MM.1S (cell line): ENCODE results near the gene GFRA1.

Source experiments
- DNase-seq: peaks from one replicate; pipeline ENCODE4 v3.0.0-alpha.2; 2015
- H2AFZ ChIP-seq: fragments of 300-600 bp; sonication (generic); 2 replicates; pipeline ENCODE4 v1.6.0; 2016; ENCODE audit warnings: antibody characterized with exemption, low read length
- H3F3A ChIP-seq: fragments of 300-600 bp; sonication (generic); 2 replicates; pipeline ENCODE4 v1.6.1; 2016; ENCODE audit warnings: mild to moderate bottlenecking, antibody characterized with exemption, low read length, moderate library complexity, mixed read lengths; ENCODE audit not compliant: insufficient read depth
- H3K27ac ChIP-seq: fragments of 300-600 bp; sonication (generic); 2 replicates; pipeline ENCODE4 v1.5.1; 2016; ENCODE audit warnings: mild to moderate bottlenecking, low read length
- H3K27me3 ChIP-seq: fragments of 300-600 bp; sonication (generic); replicated peaks from 2 replicates; pipeline ENCODE4 v1.6.0; 2016; ENCODE audit warnings: low read length; ENCODE audit not compliant: insufficient read depth
- H3K36me3 ChIP-seq: fragments of 300-600 bp; sonication (generic); replicated peaks from 2 replicates; pipeline ENCODE4 v1.6.1; 2016; ENCODE audit warnings: mild to moderate bottlenecking, low read length, mixed read lengths; ENCODE audit not compliant: insufficient read depth
- H3K4me1 ChIP-seq: fragments of 300-600 bp; sonication (generic); 2 replicates; pipeline ENCODE4 v1.6.1; 2016; ENCODE audit warnings: low read length, mixed read lengths
- H3K4me2 ChIP-seq: fragments of 300-600 bp; sonication (generic); 2 replicates; pipeline ENCODE4 v1.6.0; 2016; ENCODE audit warnings: low read depth, low read length
- H3K4me3 ChIP-seq: fragments of 300-600 bp; sonication (generic); 2 replicates; pipeline ENCODE4 v1.5.1; 2016; ENCODE audit warnings: low read length, mixed read lengths
- H3K79me2 ChIP-seq: fragments of 300-600 bp; sonication (generic); 2 replicates; pipeline ENCODE4 v1.6.1; 2016; ENCODE audit warnings: mixed run types, low read length, mixed read lengths
- H3K9ac ChIP-seq: fragments of 300-600 bp; sonication (generic); 2 replicates; pipeline ENCODE4 v1.6.1; 2016; ENCODE audit warnings: low read length, mixed read lengths
- H3K9me2 ChIP-seq: fragments of 300-600 bp; sonication (generic); replicated peaks from 2 replicates; pipeline ENCODE4 v1.6.1; 2016; ENCODE audit warnings: mild to moderate bottlenecking, low read length, mixed read lengths; ENCODE audit not compliant: insufficient read depth
- H3K9me3 ChIP-seq: fragments of 300-600 bp; sonication (generic); replicated peaks from 2 replicates; pipeline ENCODE4 v1.6.1; 2016; ENCODE audit warnings: mild to moderate bottlenecking, low read length, mixed read lengths; ENCODE audit not compliant: insufficient read depth
- H4K20me1 ChIP-seq: fragments of 300-600 bp; sonication (generic); 2 replicates; pipeline ENCODE4 v1.6.1; 2016; ENCODE audit warnings: mild to moderate bottlenecking, low read length, moderate library complexity, mixed read lengths; ENCODE audit not compliant: insufficient read depth
- EZH2 ChIP-seq: fragments of 300-600 bp; sonication (generic); optimal IDR thresholded peaks from 2 replicates; pipeline ENCODE3; 2017; ENCODE audit warnings: low read depth, mild to moderate bottlenecking, antibody characterized with exemption, low read length, mixed read lengths
- EZH2phosphoT487 ChIP-seq: fragments of 300-600 bp; sonication (generic); IDR thresholded peaks from 2 replicates; pipeline ENCODE4 v1.6.1; 2018; ENCODE audit warnings: antibody characterized with exemption, low read length
- TF ChIP-seq, protein P1 (sequence below): fragments of 300-600 bp; sonication (generic); IDR thresholded peaks from 2 replicates; pipeline ENCODE4 v1.5.1; 2016; ENCODE audit warnings: antibody characterized with exemption, low read length, mixed read lengths

GFRA1 gene

GRCh38 chr10:116241085-116241484 is 31.9 kb downstream of the GFRA1 start:
- Histone ChIP-seq H3K79me2 (no peaks in the 10 kb centered on the region), H3K27me3 (no peaks in the 10 kb centered on the region), H3K4me2 (no peak overlapping the region), H3K4me3 (no peak overlapping the region), H3K4me1 (no peaks in the 10 kb centered on the region), H3K27ac (no peak overlapping the region), H4K20me1 (no peaks in the 10 kb centered on the region), H3F3A (no peaks in the 10 kb centered on the region), H3K9me2 (no peaks in the 10 kb centered on the region), H3K36me3 (no peaks in the 10 kb centered on the region), H3K9ac (no peak overlapping the region), H3K9me3 (no peaks in the 10 kb centered on the region), H2AFZ (no peak overlapping the region)
- DNase-seq = no peak
- TF ChIP-seq, protein P1, sequence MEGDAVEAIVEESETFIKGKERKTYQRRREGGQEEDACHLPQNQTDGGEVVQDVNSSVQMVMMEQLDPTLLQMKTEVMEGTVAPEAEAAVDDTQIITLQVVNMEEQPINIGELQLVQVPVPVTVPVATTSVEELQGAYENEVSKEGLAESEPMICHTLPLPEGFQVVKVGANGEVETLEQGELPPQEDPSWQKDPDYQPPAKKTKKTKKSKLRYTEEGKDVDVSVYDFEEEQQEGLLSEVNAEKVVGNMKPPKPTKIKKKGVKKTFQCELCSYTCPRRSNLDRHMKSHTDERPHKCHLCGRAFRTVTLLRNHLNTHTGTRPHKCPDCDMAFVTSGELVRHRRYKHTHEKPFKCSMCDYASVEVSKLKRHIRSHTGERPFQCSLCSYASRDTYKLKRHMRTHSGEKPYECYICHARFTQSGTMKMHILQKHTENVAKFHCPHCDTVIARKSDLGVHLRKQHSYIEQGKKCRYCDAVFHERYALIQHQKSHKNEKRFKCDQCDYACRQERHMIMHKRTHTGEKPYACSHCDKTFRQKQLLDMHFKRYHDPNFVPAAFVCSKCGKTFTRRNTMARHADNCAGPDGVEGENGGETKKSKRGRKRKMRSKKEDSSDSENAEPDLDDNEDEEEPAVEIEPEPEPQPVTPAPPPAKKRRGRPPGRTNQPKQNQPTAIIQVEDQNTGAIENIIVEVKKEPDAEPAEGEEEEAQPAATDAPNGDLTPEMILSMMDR = no peak
- TF ChIP-seq EZH2phosphoT487 (no peak), EZH2 (no peak)

GRCh38 chr10:116240157-116240950 is 32.7 kb downstream of the GFRA1 start:
- no peaks in the 10 kb centered on the region for H3K4me1 ChIP-seq
- H3K4me3 ChIP-seq = no peak overlapping the region
- H3K9ac ChIP-seq = no peak overlapping the region
- no peak for DNase-seq
- no peaks in the 10 kb centered on the region for H4K20me1 ChIP-seq
- H3K9me3 ChIP-seq = no peaks in the 10 kb centered on the region
- TF ChIP-seq, protein P1 = no peak
- TF ChIP-seq EZH2phosphoT487 (no peak), EZH2 (no peak)
- H3K27me3 ChIP-seq = no peaks in the 10 kb centered on the region
- no peaks in the 10 kb centered on the region for H3K79me2 ChIP-seq
- H3K36me3 ChIP-seq = no peaks in the 10 kb centered on the region
- no peak overlapping the region for H3K27ac ChIP-seq
- no peaks in the 10 kb centered on the region for H3K9me2 ChIP-seq
- H2AFZ ChIP-seq = no peak overlapping the region
- H3F3A ChIP-seq = no peaks in the 10 kb centered on the region
- no peak overlapping the region for H3K4me2 ChIP-seq

- H3K36me3 ChIP-seq = no peaks in the 10 kb centered on the region
- H3K4me1 ChIP-seq = no peaks in the 10 kb centered on the region
- no peak for DNase-seq
- H3K9me2 ChIP-seq = no peaks in the 10 kb centered on the region
- no peaks in the 10 kb centered on the region for H3K79me2 ChIP-seq
- H3K4me2 ChIP-seq = no peak overlapping the region
- no peak overlapping the region for H3K4me3 ChIP-seq
- H4K20me1 ChIP-seq = no peaks in the 10 kb centered on the region
- TF ChIP-seq EZH2phosphoT487 = no peak
- TF ChIP-seq, protein P1 = no peak
- no peak for TF ChIP-seq EZH2
- H3K27ac ChIP-seq = no peak overlapping the region
- H2AFZ ChIP-seq = no peak overlapping the region
- no peaks in the 10 kb centered on the region for H3K27me3 ChIP-seq
- H3F3A ChIP-seq = no peaks in the 10 kb centered on the region
- H3K9ac ChIP-seq = no peak overlapping the region
- no peaks in the 10 kb centered on the region for H3K9me3 ChIP-seq
These were observed 33.8 kb downstream of the GFRA1 start for GRCh38 chr10:116239229-116239628.
